Activated T-helper 1 cell treated with anti-CD3 and anti-CD28 coated beads, Interleukin-2, amount 50 U/mL, for 16 hours (primary cell): ENCODE data around the gene ALKBH6.

Source experiments
- DNase-seq, 2 donors: peaks; one replicate each; pipeline ENCODE4 v3.0.0-alpha.2; 2020; ENCODE audit warnings: low read depth in 1 of 2, low spot score in 1 of 2

ALKBH6 gene

DNA sequence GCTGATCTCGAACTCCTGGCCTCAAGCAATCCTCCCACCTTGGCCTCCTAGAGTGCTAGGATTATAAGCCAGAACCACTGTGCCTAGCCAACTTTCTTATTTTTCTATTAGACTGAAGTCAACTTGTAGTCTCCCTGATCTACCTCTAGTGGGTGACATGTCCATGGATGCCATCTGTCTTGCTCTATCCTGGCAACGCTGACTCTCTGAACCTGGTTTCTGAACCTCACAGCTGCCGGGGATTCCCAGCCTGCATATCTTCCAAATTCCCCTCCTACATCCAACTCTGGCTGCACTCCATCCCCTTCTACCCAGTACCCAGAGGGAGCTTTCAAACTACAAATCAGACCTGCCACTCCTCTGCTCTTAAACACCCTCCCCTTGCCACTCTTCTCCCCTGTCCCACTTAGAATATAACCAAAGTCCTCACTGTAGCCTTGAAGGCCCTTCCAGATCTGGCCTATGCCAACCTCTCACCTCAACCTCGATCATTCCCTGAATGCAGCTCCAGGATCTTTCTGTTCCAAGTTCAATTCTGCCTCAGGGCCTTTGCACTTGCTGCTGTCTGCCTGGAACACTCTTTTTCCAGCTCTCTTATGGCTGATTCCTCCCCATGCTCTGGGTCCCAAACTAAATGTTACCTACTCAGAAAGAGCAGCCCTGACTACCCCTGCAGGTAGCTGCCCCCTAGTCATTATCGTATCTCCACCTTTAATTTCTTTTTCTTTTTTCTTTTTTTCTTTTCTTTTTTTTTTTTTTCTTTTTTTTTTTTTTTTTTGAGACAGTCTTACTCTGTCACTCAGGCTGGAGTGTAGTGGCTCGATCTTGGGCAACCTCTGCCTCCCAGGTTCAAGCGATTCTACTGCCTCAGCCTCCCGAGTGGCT is 16.5 kb upstream of the ALKBH6 start:
- DNase-seq: no peak

DNA sequence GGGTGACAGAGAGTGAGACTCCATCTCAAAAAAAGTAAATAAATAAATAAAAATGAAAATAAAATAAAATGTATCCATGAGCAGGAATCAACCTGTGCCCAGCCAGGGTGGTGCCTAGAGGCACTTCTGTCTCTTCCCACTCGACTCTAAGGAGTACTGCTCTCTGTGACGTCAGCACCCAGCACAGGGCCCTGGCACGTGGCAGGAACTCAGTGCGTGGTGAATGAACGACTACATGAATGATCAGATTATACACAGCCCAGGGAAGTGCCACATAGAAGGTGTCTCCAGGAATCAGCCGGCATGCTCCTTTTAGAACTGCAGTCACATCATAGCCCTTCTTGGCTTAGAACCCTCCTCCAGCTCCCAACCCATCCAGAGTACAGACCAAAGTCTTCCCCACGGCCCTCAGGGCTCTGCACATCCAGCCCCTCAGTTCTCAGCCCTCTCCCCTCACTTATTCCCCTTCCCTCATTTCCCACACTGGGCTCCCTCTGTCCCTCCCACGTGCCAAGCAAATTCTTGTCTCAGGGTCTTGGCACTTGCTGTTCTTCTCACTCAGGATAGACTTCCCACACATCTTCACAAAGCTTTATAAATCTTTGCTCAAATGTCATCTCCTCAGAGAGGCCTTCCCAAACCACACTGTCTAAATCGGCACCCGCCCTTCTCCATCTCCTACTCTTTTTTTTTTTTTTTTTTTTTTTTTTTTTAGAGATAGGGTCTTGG is 14.5 kb upstream of the ALKBH6 start:
- no peak for DNase-seq

DNA sequence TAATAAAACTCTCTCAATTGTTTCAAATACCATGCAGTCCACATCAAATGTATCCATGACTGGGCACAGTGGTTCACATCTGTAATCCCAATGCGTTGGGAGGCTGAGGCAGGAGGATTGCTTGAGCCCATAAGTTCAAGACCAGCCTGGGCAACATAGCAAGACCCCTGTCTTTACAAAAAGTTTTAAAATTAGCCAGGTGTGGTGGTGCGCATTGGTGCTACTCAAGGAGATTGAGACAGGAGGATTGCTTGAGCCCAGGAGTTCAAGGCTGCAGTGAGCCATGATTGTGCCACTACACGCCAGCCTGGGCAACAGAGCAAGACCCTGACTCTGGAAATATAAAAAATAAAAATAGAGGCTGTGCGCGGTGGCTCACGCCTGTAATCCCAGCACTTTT is 13.7 kb upstream of the ALKBH6 start:
- DNase-seq: no peak

DNA sequence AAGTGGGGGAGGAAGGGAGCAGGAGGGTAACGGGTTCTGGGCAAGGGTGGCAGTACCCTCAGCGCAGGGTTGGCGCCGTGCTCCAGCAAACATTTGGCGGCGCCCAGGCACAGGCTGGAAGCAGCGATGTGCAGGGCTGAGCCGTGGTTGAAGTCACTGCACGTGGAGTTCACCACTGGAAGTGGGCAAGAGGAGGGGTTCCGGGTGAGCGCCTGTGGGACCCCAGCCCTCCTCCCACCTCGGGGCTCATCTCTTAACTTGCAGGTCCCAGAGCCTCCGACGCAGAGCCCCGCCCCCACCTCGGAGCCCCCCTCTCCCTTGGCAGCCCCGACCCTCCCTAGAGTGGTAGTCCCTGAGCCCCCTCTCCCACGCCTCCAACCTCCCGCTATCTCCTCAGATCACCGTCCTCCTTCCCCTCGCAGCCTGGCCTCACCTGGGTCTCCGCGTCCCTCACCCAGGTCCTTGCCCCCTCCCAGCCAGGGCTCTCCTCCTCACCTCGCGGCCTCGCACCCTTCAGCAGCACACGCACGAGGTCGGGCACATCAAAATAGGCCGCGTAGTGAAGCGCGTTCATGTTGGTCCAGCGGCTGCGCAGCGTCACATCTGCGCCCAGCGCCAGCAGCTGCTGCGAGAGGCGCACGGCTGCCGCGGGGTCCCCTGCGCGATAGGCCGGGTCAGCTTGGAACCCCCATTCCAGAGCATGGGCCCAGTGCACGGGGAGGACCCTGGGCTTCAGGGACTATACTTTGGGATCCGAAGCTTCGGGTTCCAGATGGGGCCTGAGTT is 12.3 kb upstream of the ALKBH6 start:
- no peak for DNase-seq

DNA sequence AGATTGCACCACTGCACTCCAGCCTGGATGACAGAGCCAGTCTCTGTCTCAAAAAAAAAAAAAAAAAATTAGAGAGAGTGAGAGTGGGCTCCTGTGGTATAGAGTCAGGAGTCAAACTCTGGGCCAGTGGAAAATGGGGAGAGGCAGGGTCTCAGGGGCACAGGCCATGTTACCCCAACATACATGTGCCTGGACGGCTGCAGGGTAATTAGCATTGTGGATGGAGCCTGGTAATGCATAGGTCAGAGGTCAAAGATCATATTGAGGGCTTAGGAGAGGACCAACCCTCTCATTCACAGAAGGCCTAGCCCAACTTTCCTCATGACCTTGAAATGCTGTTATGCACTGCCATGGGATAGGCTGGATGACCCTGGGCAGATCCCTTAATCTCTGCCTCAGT is 11.5 kb upstream of the ALKBH6 start:
- no peak for DNase-seq

DNA sequence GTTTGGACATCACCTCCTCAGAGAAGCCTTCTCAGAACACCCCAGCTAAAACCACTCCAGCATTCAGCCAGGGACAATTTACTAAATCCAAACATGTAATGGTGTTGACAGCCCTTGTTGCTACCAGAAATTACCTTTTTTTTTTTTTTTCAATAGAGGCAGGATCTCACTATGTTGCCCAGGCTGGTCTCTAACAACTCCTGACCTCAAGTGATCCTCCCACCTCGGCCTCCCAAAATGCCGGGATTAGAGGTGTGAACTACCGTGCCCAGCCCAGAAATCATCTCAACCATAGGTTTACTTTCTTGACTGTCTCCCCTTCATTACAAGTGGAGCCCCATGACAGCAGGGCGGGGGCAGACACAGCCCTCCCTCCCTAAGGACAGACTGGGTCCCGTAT is 9.4 kb upstream of the ALKBH6 start:
- no peak for DNase-seq

DNA sequence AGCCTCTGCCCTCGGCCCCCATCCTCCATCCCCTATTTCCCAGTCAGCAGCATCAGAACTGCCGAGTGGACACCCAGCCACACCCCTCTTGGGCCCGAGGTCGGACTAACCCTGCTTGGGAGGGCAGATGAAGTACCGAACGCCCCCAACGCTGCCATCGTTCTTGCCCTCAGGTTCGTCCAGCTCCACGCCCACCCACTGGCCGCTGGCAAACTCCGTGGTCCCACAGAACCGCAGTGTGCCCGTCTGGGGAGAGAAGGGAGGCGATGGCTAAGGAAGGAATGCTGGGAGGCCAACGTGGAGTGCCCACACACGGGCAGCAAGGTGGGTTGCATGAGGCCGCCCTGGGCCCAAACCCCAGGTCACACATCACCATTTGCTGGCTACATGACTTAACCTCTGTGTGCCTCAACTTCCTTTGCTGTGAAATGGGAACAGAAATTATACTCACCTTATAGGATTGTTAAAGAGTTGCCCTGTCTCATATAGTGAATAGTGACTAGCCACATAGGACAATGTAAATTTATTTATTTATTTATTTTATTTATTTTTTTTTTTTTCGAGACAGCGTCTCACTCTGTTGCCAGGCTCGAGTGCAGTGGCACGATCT is 5.2 kb upstream of the ALKBH6 start:
- no peak for DNase-seq

DNA sequence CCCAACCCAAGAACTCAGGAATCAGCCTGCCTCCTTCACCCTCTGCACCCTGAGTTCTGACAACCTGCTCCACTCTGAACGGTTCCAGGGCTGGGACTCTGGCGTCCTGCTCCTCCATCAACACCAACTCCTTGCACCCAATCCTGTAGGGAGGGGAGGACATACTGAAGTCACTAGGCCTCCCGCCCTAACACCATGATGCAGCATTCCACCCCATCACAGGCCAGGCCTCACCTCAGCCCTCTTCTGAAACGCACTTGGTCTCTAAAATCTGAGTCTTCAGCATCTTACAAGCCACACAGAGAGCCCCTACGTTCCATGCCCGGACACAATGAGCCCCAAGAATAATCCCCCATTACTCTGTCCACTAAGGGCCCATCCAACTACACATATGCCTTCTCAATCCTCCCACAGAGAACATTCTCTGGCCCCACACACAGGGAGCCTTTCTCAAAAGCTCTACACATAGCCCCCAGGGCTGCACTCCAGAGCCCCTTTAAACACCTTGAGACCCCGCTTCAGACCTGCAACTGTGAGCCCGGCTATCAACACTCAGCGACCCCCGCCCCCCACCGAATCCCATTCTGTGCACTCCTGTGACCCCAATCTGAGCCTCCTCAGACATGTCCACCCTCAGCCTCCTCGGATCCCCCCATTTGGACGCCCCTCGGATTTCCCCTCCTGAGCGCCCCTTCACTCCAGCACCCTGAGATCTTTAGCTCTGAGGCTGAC is 567 bp downstream of the ALKBH6 start:
- no peak for DNase-seq

DNA sequence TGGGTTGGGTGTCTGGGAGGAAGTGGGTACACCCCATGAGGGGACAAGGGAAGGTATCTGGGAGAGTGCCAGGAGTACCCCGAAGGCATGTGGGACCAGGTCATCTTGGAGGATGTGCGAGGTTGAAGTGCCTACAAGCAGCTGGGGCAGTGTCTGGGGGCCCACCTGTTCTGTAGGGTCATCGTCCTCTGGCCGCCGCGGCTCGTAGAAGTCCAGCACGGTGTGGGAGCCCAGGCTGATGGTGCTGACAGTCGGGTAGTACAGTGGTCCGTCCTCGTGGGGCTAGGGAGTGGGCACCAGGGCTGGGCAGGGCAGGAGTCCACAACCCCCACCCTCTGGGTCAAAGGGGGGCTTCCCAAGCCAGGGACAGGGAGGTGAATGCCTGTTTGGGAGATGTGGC is 3.6 kb downstream of the ALKBH6 start:
- no peak for DNase-seq

DNA sequence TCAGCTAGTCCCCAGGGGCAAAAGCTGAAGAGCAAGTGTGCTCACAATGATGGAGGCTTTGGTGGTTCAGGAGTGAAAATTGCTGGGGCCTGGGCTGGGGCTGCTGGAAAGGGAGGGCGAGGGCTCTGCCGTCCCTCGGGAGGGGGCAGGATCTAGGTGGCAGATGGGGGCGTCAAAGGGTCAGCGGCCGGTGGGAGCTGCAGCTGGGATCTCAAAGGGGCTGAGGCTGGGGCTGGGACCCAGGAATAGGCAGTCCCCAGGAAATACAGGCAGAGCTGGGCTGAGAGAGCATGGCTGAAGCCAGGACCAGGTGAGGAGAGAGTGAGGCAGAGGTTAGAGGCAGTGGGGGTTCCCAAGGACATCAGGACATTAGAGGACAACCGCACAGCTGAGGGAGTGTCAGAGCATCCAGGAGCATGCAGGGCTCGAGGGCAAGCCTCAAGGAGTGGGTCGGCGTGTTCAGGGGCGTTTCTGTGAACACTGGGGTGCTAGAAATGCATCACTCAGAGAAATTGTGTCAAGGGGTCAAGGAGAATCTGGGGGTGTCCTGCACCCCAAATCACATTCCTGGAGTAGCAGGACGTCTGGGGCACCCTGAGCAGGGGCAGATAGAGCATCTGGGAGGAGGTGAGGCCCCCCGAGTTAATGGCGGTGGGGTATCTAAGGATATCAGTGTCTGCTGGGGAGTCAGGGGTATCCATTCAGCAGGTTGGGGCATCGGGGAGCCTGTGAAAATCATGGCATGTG is 4.2 kb downstream of the ALKBH6 start:
- DNase-seq: no peak

DNA sequence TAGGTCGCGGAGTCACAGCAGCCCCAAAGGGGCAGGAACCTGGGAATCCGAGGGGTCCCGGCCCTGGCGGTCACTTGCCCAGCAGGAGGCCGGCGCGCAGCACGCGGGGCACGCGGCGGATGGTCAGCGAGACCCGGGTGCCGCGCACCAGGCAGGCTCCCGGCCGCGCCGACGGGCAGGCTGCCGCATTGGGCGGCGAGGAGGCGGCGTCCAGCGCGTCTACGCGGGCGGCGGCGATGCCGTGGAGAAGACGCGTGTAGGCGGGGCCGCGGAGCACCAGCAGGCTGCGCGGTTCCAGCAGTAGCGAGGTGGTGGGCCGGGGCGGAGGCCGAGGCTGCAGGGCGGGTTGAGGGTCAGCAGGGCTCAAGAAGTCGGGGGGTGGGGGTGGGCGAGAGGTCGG is 4.8 kb downstream of the ALKBH6 start:
- DNase-seq: no peak

DNA sequence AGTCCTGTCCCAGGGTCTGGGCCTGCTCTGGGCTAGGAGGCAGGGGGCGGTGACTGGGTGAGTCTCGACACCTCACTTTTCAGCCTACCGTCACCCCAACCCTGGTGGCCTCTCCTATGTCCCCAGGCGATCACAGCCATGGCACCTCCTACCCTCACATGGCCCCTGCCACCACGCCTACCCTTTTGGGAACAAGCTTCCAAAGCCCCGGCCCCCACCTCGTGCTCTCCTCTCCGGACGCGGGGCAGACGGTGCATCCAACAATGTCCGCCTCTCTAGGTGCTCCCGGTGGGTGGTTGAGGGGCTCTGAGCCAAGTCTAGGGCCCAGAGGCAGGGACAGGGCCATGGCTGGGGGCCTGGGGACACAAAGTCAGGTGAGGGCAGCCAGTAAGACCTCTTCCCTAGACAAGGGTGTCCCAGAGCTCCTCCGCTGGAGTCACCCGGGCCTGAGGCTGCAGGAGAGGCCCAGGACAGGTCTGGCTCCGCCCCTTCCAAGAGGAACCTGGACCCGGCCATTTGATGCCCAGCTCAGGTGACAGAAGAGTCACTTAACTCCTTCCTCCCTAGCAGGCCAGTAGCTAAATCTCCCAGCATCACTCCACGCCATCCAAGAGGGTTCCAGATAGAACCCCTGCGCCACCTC is 5.6 kb downstream of the ALKBH6 start, which contains the start of gene SYNE4:
Gene SYNE4 (minus strand): TSS at position 478 of the 643 bp plus-strand sequence. CDS start 132 bp downstream, at position 346.
- DNase-seq: no peak

DNA sequence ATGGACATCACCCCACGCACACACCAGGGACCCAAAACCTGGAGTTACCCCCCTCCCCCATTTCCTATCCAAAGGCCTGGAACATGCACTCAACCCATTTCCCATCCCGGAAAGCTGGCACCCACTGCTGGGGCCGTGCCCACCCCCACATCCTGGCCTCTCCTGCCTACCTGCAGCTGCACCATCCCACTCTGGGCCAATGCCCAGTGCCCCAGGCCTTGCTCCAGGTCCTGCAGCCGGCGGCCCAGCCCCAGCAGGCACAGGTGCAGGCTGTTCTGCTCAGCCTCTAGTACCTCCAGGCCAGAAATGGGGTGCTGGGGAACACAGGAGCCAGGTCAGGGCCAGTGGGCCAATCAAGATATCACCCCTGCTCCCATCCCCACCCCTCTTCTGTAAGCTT is 7.1 kb downstream of the ALKBH6 start:
- DNase-seq: no peak

DNA sequence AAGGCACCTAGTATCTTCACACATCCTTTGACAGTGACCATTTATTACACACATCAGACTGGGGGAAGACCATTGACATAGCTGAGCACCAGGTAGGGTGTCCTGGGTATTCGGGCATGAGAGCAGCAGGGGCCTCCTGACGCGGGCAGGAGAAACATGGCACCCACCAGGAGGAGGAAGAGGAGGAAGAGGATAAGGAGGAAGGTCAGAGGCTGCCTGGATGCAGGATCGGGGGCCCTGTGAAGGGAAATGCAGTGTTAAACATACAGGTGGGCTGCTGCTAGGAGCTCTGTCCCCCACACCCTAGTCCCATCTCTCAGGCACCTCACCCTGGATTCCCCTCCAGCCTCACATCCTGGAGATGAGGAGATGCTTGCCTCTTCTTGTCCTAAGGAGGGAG is 10.7 kb downstream of the ALKBH6 start:
- DNase-seq: no peak

DNA sequence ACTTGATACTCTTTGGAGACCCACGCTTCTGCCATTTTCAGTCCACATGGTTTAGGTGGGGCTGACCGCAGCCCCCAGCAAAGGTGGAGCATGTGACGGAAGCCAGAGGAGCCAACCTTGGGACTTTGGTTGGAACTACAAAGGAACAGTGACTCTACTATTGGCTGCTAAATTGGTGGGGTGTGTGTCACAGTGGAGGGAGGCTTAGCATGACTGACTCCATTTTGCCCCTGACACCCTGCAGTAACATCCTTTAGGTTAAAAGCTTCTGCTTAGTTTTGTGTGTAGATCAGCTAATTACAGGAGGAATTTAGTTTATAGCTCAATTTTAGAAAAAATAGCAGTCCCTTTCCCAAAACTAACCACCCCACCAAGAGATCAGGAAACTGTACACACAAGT is 12.4 kb downstream of the ALKBH6 start:
- DNase-seq: no peak

DNA sequence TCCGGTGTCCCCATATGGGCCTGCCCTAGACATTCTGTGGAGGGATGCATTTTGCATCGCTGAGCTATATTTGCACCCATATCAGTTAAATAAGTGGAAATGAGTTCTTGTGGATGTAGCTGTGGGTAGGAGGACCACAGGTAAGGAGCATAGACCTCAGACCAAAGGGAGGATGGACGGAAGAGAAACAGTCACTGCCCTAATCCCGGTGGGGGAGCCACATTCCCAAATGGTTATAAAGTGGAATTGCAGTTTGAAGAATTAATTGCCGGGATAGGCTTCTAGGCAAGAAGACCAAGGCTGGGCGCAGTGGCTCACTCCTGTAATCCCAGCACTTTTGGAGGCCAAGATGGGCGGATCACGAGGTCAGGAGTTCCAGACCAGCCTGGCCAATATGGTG is 17.2 kb downstream of the ALKBH6 start:
- DNase-seq: no peak

DNA sequence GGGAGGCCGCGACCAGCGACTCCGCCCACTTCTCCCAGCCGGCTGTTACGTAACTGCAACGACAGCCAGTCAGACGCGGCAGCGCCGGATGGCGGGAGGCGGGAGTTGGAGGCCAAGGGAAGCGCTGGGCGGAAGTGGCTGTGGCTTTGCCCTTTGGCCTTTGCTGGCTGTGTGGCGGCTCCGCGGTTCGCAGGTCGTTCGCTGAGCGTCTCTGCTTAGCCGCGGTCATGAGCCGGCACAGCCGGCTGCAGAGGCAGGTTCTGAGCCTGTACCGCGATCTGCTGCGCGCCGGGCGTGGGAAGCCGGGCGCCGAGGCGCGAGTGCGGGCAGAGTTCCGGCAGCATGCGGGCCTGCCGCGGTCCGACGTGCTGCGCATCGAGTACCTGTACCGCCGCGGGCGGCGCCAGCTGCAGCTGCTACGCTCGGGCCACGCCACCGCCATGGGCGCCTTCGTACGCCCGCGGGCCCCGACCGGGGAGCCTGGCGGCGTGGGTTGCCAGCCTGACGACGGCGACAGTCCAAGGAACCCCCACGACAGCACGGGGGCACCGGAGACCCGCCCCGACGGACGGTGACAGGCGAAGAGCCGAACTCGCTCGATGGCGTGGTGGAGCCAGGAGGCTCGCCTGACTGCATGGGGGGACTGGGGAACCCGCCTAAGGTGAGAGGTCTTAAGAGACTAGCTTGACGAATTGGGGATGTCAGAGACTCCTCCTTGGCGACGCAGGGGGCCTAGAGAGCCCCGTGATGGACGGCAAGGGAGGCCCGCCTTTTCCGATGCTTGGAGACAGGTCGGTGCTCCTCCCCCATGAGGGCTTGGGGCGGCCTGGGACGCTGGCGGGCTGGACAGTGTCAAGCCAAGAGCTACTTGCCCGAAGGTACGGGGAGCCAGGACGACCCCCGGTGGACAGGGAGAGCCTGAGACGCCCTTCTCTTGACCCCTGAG is 18.7 kb downstream of the ALKBH6 start, which contains the start of gene SDHAF1:
Gene SDHAF1 (plus strand): TSS at position 141 of the 946 bp plus-strand sequence. CDS start 87 bp downstream, at position 228.
- DNase-seq: peak; percentile 85 to 89
